Medulla oblongata (tissue), 1 donor: ENCODE measurements around the gene SETD1B.
"Not testable (repeated sequence)": the region's sequence is repeated elsewhere in the genome, so short reads cannot be mapped to it uniquely, and the experiment has no call there.

Experiments
- DNase-seq: peaks from one replicate; pipeline ENCODE4 v3.0.0-alpha.2; 2015; ENCODE audit errors: extremely low spot score

The SETD1B gene

DNA sequence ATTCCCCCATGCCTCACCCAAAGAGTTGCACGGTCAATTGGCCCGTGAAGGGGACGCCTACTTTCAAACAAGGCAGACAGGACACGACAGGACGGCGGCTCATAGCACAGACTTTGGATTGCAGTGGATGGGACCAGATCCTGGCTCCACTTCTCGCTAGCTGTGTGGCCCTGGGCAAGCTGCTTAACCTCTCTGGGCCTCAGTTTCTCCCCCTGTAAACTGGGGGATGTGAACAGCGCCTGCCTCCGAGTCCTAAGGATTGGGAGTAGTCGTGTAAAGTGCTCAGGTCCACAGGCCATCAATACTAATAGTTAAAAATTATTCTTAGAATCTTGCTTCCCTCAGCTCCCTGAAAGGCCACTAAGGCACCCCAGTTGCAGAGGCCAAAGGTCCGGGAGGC, 23.4 kb upstream of the SETD1B start:
- no peak for DNase-seq

DNA sequence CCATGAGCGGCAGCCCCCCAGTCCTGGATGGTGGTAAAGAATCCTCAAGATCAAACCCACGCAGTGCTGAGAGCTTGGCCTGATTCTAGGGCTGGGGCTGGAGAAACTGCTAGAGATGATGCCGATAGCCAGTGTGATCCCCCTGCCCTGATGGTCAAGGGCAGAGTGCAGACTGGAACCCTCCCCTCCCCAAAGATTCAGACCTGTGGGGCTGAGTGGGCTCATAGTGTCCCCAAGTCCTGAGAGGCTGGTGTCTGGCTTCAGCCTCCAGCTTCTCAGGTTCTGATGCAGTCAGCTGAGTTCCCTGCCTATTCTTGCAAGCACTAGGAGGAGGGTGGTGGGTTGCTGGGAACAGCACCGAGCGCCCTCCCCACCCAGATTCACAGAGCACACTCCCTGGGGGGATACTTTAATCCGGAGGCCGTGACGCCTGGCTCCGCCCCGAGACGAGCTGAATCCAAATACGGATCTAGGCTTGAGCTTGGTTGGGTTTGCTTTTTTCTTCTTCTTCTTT, 22.3 kb upstream of the SETD1B start:
- no peak for DNase-seq

DNA sequence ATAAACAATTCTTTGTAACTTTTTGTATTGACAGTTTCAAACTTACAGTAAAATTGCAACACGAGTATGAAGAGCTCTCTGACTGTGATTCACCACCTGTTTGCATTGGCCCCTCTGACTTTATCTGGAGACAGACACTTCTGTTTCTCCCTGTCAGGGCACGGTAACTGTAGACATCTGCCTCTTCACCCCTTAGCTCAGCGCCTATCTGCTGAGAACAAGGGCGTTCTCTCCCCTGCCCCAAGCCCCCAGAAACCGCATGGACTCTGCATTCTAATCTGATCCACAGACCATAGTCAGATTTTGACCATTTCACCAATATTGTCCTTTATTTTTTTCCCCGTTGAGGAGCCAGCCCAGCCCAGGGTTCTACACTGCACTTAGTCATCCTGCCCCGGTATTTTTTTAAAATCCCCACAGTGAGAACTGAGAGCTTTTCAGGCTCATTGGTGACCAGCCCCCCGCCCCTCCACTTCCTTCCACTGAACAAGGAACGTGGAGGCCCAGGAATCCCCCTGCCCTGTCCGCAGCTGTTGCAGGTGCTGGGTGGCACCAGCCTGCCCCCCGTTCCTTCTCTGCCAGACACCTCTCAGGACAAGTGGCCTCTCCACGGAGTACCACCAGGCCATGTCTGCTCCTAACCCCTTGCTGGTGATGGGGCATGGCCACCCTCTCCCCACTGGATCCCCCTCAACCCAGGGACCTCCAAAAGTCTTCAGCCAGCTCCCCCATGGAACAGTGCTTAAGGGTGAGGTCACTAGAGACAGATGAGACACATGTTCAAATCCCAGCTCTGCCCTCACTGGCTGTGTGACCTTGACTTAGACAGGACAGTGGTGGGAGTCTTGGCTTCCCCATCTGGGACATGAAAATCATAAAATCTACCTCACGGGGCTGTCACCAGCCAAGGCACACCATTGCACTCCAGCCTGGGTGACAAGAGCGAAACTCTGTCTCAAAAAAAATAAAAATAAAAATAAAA, 21.5 kb upstream of the SETD1B start:
- DNase-seq = no peak

DNA sequence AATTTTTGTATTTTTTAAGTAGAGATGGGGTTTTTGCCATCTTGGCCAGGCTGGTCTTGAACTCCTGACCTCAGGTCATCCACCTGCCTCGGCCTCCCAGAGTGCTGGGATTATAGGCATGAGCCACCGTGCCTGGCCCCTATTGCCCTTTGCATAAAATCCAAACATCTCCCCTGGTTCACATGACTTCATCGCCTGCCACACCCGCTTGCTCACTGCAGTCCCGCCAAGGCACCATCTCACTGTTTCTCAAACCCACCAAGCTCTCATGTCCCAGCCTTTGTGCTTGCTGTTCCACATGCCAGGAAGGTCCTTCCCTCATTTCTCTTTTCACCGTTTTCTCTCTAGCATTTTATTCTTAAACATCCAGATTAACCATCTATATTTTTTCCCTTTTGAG, 20.0 kb upstream of the SETD1B start:
- no peak for DNase-seq

DNA sequence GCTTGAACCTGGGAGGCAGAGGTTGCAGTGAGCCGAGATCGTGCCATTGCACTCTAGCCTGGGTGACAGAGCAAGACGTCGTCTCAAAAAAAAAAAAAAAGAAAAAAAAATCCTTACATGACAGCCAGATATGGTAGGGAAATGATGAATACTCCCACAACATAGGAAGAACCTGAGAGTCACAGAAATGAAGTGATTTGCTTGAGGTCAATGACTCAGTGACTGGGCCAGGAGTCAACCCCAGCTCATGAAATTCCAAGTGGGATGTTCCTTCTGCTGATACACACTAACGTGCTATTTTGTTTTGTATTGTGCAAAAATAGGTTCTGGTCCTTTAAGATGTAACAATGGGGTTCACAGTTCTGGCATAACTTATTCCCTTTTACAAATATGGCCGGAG, 19.3 kb upstream of the SETD1B start:
- DNase-seq = no peak

DNA sequence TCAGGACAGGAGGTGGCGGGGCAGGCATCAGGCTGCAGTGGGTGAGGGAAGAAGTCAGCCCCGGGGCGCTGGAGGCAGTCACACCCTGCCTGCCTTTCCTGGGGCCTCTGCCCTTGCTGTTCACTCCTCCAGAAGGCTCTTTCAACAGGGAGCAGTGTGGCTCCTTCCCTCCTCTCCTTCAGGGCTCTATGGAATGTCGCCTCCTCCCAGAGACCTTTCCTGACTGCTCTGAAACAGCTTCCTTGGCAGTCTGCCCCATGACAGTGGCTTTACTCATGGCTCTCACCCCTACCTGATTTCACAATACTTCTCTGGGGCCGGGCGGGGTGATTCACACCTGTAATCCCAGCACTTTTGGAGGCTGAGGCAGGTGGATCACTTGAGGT, 17.4 kb upstream of the SETD1B start:
- no peak for DNase-seq

DNA sequence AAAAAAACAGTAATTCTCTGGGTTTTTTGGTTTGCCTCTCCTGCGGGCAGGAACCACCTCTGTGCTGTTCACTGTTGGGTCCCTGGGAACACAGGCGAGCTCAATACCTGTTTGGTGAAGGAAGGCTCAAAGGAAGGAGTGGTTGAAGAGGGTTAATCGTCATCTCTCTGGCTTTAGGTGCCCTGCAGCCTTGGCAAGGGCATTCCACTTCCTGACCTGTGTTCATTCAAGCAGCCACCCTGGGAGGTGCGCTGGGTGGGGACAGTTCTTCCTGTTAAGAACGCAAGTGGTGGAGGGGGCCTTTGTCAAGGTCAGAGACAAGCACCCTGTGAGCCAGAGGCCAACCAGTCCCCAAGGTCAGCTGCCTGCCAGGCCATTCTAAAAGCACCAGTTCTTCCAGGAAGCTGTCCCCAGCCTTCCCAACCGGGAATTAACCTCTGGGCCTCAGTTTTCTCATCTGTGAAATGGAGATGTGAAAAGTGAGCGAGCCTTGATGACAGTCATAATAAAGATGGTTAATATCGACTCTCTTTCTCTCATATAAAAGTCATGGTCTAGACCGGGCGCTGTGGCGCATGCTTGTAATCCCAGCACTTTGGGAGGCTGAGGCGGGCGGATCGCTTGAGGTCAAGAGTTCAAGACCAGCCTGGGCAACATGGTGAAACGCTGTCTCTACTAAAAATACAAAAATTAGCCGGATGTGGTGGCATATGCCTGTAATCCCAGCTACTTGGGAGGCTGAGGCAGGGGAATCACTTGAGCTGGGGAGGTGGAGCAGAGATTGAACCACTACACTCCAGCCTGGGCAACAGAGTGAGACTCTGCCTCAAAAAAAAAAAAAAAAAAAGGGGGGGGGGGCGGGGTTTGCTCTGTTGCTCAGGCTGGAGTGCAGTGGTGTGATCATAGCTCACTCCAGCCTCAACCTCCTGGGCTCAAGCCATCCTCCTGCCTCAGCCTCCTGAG, 16.5 kb upstream of the SETD1B start:
- DNase-seq = no peak

DNA sequence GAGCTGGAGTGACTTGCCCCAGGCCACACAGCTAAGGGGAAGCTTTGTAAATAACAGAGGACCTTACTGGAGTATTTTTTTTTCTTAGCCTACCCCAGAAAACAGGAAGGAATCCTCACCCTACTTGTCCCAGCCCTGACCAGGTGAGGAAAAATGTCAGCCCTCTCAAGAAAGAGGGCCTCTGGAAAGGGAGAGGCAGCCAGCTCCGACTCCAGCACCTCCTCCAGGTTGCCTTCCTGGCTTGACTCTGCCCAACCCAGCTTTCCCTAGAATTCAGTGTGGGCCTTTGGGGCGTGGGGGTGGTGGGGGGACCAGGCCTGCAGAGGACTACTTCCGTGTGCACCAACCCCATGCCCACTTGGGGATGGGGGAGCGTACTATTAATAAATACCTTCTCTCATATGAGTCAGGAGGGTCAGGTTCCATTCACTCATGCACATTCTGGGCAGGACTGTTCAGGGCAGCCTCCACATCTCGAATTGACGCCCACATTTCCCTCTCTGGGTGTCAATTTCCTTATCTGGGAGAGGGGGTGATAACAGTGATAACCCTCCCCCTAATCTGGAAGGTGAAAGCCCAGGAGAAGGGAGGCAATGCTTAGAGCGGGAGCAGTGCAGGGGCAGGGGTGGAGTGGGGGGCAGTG, 15.5 kb upstream of the SETD1B start:
- no peak for DNase-seq

DNA sequence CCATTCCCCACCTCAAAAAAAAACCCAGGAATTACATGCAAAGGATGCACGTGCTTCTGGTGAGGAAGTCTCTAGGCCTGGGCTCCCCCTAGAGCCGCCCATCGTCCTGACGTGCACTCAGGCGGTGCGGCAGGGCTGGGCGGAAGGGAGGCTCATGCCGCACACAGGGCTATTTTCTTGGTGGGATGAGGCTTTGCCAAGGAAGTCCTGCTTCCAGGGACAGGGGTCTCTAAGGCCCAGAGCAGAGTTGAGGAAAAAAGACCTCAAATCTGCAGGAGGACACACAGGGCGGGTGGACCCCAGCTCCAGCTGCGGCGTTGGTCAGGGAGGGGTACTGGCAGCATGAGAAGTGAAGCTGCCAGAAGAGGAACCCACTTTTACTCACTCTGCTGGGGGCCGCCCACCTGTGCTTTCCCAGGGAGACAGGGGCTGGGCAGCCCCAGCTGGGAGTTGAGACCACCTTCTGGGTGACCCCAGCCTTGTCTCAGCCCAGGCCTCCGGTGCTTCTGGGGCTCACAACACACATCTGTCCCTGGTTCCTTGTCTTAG, 14.5 kb upstream of the SETD1B start:
- DNase-seq = no peak

DNA sequence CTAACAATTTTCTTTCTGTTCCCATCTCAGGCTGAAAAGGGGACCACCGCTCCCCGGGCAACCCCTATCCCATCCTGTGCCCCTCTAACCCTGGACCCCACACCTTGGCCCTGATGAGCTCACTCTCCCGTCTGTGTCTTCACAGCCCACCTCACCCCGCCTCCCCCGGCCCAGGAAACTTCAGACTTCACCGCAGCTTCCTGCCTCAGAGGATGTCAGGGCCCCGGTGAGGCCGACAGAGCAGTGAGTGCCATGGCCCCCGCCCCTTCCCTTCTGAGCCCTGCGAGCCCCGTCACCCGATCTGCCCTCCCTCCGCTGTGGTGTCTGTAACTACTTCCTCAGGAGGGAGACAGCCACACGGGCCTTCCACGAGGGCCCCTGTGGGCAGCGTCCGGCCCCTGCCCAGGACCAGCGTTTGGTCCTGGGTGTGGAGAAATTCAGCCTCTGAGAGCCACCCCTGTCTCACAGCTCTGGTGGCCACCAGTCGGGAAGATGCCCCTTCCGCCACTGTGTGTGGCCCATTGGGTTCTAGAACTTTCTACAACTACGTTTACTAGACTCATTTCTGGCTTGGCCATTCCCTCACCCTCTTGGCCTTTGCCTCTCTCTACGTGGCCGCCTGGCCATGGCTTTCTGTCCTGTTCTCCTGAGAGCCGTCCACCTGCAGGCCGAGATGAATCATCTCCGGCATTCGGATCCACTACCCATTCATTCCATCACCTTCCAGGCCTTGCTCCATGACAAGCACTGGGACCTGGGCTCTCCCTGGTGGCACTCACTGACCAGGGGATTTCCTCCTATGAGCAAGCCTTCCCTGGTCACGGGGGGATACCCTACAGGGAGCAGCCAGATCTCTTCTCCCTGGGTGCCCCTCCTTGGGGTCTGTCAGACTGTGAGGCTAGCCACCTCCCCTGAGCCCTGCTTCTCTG, 13.7 kb upstream of the SETD1B start:
- peak; percentile 72 for DNase-seq

DNA sequence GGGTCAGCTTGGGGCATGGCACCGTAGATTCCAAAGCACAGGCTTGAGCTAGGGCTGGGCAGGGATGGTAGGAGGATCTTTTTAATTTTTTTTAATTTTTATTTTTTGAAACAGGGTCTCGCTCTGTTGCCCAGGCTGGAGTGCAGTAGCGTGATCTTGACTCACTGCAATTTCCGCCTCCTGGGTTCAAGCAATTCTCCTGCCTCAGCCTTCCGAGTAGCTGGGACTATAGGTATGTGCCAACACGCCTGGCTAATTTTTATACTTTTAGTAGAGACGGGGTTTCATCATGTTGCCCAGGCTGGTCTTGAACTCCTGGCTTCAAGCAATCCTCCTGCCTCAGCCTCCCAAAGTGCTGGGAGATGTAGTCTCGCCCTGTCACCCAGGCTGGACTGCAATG, 13.0 kb upstream of the SETD1B start:
- not testable (repeated sequence) for DNase-seq

DNA sequence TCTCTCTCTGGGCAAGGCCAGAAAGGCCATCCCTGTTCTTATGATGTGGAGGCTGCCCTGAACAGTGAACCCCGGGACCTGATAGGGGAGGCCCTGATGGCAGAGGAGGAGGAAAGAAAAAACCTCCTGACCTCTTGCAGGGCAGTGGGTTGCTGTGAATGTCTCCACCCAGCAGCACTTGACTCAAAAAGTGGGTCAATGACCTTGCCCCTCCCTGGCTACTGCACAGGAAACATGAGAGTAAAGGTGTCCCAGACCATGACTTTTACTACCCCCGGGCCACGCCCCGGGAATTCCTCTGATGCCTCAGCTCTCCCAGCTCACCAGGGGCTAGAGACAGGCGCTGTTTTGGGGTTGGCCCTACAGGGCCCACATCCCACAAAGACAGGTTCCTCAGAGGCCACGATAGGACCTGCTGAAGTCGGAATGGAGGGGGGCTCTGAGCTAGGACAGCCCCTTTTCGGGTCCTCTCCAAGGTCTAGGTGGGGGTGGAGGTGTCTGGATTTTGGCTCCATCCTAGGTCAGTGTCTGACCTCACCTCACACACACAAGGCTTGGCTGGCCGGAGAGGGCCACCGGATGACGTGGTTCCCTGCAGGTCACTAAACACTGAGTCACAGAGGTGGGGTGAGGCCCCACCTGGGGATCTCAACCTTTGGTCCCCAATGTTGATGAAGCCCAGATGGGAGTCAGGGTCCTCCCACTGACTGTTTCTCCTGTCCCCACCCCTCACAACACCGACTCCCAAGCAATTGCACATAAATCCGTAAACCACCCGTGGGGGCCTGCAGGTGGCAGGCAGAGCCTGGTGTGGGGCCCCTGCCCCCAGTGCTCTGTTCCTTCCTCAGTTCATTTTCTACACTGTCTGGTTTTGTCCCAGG, 11.9 kb upstream of the SETD1B start:
- no peak for DNase-seq

DNA sequence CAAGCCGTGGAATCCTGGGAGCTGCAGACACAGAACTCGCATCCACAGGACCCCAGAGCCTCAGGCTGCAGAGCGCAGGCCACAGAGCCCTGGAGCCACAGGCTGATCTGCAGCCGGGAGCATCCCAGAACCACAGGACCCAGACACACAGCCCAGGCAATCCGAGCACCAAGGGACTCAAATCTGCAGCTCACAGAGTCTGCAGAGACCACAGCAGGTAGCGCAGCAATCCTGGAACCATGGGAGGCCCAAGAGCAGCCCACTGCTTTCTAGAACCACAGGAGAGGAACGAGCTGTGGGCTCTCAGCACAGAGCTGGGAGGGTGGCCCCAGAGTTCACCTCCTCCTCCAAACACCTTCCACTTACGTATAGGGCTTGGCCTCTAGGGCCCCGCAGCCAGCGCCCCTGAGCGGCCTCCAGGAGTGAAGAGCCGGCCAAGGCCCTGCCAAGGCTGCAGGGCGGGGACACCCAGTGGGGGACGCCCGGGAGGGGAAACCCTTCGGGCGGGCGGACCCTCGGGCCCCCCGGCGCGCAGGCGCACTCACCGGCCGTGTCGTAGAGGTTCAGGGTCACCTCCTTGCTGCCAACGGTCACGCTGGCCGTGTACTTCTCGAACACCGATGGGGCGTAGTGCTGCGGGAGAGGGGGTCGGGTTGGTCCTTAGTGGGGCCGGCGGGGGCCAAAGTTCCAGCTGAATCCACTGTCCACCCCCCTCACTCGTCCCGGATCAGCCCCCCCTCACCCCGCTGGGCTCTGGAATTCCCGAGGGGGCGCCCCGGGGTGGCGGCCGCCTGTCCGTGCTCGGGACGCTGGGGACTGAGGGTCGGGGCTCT, 11.0 kb upstream of the SETD1B start:
- no peak for DNase-seq

DNA sequence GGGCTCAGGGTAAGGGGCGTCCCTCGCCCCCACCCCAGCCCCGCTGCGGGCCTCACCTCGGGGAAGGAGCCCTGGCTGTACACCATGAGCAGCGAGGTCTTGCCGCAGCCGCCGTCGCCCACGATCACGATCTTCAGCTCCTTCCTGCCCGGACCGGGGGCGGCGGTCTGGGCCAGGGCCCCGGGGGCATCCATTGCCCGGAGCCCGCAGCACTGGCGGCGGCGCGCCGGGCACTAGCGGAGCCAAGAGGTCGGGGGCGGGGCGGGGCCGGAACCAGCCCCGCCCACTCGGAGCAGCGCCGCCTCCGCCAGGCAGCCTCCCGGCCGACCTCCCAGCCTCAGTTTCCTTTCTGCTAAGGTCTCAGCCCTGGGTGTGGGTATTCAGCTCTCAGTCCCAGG, 10.4 kb upstream of the SETD1B start, which contains the start of gene RHOF:
TSS of gene RHOF (minus strand) at position 249 of the 398 bp plus-strand sequence. CDS start at position 194, 55 bp downstream.
- DNase-seq = no peak

DNA sequence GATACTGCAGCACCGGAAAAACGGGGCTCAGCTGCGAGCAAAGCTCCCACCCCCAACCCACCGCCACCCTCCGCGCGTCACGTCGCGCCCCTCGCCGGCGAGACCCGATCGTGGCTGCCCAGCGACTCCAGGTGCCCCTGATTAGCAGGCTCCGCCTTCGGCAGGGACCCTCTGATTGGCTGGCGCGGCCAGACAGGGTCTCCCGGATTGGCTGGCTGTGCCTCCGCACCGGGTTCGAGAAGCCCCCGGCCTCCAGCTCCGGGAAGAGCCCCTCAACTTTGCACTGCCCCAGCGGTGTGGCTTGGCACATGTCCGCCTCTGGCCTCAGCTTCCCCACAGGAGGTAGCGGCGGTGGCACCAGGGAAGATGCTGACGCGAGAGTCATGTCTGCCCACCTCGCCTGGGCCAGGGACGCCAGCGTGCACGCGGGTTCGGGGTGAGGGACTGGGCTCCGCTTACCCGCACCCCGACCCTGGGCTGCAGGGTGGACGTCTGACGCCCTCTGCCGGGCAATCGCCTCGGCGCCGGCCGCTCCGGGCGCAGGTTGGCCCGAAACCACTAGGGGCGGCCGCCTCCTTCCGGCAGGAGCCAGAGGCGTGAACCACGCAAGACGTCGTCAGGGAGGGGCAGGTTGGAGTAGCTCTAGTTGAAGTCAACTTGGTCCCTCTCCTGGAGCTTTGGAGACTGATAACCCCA, 9.8 kb upstream of the SETD1B start:
- peak; percentile 90 for DNase-seq

DNA sequence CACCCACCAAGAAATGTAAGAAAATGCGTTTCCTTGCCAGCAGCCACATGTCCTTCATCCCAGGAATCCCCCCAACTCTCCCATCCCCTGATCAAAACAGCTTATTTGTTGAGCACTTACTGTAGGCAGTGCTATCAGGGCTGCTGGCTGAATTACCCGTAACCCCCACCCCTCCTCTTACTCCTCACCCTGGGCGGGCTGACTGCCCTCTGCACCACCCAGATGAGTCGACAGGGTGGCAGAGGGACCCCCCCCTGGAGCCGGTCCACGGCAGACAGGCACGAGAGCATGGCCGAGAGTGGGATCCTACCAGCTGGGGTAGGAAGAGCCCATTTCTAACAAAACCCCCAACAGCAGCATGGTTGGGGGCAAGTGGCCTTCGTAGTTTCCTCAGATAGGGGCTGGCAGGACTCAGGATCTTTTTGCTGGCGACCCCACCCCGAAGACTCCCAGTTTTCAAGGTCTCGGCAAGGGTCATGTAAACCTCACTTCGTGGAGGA, 9.2 kb upstream of the SETD1B start:
- DNase-seq = no peak
